NCI-H2029 treated with DMSO at 0.1 percent for 48 hours (cell line): Measurements from ENCODE around the gene DISP3.

Source experiments
- DNase-seq: peaks from one replicate; lab custom pipeline; 2025; lab: John Stamatoyannopoulos, UW

DISP3 gene

DNA sequence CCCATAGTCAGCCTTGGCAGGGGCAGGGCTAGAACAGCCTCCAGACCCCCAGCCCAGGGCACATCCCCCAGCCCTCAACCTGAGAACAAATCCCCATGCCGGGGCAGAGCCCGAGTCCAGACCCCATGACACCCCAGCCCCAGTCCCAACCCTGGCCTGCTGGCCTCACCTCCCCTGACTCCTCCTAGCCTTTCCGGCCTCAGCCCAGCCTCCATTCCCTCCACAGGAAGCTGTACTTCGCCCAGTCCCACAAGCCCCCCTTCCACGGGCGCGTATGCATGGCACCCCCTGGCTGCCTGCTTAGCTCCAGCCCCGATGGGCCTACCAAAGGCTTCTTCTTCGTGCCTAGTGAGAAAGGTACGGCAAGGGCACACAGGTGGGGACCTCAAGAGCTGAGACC lies 50.4 kb downstream of the DISP3 start:
- no peak for DNase-seq

DNA sequence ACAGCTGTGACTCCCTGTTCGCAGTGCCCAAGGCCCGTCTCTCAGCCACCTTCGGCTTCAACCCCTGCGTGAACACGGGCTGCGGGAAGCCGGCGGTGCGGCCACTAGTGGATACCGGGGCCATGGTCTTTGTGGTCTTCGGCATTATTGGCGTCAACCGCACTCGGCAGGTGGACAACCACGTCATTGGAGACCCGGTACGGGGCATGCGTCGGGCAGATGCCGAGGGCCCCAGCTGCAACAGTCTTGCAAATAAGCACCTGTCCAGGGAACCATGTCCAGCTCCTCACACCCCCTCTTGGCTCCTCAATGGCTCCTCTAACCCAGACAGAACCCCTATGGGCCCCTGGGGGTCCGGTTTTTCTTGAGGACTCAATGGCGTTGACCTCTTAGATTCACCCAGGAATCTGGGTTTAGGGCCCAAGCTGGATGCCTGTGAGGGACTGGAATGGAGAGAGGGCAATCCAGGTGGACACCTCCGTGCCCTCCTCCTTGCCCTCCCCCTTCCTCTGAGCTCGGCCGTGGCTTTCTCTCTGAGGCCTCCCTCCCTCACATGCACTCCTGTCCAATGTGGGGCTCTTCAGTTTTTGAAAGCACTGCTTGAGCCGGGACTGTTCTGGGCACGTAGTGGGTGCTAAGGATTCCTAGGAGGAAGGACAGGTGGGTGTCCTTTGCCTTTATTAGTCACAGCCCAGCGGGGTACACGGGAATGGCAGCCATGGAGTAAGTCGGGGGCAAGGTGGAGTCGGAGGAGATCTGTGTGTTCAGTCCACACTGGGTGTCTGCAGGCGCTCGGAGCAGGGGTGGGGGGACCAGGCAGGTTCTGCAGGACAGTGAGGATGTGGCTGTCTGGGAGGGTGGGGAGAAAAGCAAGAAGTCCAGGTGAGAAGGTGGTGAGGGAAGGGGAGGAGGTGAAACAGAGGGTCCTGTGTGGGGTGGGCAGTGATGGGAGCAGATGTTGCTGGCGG lies 51.1 kb downstream of the DISP3 start:
- no peak for DNase-seq

DNA sequence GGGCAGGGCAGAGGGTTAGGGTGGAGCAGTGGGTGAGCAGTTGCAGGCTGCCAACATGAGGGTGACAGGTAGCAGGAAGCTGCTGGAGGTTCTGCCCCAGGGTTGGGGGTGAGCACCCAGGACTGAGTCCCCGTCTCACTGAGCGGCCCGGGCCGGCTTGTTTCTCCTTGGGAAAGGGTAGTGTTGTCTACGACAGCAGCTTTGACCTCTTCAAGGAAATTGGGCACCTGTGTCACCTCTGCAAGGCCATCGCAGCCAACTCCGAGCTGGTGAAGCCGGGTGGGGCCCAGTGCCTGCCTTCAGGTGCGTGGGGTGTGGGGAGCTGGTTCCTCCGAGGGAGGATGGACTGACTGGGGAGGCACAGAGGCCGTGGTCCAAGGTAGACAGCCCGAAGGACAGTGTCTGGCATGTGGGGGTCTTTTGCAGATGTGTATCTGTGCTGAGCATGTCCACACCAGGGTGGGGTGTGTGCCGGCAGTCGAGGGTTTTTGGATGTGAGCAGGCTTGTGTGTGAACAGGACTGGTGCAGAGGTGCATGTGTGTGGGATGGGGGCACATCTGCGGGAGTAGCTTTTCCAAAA lies 51.9 kb downstream of the DISP3 start:
- no peak for DNase-seq

DNA sequence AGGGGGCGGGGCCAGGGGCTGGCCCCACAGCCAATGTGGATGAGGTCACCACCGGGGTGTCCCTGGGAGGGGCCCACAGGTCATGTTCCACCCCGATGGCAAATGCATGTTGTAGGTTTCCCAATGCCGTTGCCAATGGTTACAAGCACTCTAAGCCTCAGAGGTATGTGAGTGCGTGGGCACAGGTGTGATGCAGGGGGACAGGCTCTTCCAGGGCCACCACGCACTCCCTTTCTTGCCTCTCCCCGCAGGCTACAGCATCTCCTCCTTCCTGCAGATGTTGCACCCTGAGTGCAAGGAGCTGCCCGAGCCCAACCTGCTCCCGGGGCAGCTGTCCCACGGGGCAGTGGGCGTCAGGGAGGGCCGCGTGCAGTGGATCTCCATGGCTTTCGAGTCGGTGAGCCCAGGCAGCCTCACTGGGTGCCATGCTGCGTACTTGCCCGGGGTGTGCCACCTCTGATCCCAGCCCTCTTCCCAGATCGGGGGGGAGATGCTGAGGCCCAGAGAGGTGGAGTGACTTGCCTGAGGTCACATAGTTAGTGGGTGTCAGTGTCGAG lies 52.4 kb downstream of the DISP3 start:
- DNase-seq, result no peak

DNA sequence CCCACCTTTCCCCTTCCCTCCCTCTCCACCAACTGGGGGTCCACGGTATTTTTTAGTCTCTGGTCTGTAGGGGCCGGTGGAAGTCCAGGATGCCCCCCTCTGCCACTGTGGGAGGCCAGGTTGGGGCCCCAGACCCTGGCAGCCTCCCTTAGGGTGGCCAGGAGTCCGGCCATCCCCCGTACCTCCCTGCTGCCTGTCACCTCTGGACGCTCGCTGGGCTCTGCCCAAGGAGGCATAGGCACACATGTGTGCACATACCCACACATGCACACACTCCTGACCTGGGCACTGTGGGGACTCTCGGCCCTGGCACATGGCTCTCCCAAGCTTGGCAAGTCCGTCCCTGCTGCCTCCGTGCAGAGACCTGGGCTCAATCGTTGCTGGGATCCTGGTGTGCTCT lies 53.0 kb downstream of the DISP3 start:
- no peak for DNase-seq

DNA sequence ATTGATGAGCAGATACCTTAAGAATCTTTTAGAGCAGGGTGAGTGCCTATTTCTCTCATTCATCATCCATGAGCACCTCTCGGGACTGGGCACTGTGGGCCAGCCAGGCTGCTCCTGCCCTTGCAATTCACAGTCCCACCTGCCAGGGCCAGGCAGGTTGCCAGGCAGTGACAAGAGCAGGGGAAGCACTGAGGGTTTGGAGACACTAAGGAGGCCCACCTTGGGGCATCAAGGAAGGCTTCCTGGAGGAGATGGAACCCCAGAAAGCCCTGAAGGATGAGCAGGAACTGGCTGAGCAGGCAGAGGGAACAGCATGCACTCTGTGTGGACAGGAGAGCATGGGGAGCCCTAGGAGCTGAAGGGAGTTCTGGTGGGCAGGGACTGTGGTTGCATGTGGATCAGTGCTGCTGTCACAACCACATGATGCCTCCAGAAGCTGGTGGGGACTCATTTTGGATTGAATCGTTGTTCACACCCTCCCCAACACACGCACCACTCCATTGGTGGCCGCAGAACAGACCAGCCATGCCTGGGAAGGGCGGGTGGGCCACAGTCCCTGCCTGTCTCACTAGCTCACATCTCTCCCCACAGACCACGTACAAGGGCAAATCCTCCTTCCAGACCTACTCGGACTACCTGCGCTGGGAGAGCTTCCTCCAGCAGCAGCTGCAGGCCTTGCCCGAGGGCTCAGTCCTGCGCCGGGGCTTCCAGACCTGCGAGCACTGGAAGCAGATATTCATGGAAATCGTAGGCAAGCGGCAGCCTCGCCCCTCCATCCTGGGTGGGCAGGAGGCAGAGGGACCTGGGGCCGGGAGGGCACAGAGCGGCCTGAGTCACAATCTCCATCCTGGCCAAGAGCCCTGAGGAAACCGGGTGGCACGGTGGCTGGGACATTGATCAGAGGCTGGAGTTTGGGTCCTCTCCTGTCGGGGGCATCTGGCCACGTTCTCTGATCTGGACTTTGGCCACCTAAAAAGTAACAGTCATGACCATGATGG lies 55.1 kb downstream of the DISP3 start:
- no peak for DNase-seq

DNA sequence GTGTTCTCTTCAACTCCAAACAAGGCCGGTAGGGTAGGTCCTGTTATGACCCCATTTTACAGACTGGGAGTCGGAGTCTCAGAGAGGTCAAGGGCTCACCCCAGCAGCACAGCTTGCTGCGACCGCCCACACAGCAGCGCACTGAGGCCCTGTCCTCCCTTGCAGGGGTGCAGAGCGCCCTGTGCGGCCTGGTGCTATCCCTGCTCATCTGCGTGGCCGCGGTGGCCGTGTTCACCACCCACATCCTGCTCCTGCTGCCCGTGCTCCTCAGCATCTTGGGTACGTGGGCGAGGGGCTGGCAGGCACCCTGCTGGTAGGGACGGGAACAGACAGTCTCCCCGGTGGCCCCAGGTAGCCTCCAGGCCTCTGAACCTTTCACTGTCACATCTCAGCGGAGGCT lies 55.9 kb downstream of the DISP3 start:
- no peak for DNase-seq

DNA sequence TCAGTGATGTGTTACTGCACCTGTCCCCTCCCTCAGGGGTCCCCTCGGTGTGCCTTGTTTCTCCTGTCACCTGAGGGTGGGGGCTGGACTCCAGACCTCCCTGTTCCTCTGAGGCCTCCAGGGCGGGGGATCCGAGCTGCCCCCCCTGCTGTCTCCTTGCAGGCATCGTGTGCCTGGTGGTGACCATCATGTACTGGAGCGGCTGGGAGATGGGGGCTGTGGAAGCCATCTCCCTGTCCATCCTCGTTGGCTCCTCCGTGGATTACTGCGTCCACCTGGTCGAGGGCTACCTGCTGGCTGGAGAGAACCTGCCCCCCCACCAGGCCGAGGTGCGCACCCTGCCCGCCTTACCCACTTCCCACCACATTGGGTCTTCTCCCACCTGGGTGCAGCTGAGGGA lies 56.4 kb downstream of the DISP3 start:
- no peak for DNase-seq

DNA sequence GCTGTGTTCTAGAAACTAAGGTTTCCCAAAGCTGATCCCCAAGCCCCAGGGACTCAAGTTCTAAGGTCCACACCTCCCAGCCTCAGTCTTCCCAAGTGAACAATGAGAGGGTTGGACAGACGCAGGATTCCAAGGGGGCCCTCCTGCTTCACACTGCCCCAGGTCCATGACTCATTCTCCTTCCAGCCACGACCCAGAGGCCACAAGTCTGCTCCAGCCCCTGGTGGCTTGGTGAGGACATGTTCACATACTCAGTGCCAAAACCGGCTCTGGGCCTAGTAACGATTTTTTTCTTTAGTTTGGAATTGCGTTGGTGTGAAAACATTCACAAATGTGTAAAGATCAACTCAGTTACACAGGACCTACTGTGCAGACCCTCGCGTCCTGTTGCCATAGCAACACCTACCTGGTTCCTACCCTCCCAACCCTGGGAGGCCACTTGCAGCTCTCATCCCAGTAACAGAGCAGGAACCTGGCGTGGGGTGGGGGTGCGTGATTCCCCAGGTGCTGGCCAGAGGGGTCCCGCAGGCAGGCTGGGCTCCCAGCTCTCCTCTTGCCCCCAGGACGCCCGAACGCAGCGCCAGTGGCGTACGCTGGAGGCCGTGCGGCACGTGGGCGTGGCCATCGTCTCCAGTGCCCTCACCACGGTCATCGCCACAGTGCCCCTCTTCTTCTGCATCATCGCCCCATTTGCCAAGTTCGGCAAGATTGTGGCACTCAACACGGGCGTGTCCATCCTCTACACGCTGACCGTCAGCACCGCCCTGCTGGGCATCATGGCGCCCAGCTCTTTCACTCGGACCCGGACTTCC lies 57.0 kb downstream of the DISP3 start:
- DNase-seq, result no peak

DNA sequence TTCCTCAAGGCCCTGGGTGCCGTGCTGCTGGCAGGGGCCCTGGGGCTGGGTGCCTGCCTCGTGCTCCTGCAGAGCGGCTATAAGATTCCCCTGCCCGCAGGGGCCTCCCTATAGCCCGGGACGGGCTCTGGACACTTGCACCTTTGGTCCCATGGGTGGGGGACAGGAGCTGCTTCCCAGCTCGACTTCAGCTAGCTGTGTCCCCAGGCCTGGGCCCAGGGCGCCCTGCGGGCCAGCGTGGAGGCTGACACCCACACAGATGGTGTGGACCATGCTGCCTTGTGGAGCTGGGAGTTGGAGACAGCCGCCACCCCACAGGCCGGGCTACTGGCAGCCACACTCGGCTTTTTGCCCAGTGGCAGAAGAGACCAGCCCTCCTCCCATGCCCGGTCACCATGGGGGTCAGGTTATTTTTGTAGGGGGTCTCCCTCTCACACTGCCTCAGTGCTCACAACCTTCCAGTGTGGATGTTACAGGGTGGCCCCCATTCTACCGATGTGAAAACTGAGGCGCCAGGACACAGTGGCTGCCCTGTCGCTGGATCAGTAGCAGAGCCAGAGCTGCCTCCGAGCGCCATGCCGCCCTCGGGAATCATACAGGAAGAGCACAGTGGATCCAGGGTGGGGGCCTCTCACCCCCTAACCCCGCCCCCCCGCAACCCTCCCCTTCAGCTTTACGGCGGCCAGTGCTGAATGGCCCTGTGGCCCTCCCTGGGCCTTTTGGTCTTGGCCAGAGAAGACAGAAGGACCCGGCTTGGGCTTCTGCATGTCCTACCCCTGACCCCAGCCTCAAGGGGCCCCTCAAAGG lies 57.8 kb downstream of the DISP3 start:
- DNase-seq, result no peak

DNA sequence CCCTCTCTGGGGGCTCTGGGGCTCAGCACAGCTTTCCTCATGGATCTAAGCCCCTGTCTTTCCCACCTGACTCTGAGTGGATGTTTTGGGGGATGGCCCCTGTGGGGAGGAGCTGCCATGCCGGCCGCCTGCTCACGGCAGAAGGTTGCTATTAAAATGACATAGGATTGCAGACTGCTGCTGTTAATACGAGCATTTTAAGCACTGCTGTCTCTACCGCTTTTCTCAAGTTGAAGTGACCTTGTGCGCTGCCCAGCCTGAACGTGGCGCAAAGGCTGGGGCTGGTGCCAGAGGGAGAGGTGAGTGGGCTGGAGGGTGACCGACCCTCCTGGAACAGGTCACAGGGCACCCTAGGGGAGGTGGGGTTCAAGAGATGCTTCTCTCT lies 58.4 kb downstream of the DISP3 start:
- DNase-seq, result no peak

DNA sequence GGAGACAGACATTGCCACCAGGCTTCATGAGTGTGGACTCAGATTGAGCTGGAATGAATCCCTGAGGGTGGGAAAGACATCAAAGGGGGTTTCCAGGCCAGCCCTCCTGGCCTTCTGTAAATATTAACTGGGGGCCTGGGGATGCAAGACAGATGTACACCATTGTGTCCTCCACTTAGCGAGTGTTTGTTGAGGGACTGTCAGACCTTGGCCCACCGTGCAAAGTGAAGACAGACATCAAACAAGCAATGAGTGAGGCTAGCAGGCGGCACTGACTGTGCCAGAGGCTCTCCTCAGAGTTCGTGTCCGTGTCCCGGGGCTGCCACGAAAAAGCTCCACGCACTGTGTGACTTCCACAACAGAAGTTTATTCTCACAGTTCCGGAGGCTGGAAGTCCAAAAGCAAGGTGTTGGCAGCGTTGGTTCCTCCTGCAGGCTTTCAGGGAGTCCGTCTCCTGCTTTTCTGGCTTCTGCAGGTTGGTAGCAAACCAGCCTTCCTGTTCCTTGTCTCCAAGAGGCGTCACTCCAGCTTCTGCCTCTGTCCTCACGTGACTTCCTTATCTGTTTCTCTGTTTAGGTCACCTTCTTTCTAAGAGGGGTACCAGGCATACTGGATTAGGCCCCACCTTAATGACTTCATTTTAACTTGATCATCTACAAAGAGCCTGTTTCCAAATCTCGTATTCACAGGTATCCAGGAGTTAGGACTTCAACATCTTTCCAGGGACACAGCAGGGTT lies 59.1 kb downstream of the DISP3 start:
- DNase-seq, result no peak

DNA sequence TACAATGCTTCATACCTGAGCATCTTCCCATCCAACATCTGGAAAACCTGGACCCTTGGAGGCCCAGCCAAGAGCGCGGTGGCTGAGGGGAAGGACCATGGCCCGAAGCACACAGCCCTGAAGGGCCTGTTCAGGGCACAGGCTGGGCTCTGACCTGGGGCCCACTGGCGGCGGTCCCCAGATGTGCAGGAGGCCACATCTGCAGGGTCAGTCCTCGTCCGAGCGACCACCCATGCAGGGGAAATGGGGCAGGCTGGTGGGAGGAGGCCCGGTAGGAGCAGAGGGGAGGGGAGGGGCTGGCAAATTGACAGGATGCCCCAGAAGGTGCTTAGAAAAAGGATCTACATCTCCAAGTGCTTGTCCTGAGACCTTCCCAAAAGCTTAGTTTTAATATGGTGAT lies 59.9 kb downstream of the DISP3 start:
- DNase-seq, result no peak

DNA sequence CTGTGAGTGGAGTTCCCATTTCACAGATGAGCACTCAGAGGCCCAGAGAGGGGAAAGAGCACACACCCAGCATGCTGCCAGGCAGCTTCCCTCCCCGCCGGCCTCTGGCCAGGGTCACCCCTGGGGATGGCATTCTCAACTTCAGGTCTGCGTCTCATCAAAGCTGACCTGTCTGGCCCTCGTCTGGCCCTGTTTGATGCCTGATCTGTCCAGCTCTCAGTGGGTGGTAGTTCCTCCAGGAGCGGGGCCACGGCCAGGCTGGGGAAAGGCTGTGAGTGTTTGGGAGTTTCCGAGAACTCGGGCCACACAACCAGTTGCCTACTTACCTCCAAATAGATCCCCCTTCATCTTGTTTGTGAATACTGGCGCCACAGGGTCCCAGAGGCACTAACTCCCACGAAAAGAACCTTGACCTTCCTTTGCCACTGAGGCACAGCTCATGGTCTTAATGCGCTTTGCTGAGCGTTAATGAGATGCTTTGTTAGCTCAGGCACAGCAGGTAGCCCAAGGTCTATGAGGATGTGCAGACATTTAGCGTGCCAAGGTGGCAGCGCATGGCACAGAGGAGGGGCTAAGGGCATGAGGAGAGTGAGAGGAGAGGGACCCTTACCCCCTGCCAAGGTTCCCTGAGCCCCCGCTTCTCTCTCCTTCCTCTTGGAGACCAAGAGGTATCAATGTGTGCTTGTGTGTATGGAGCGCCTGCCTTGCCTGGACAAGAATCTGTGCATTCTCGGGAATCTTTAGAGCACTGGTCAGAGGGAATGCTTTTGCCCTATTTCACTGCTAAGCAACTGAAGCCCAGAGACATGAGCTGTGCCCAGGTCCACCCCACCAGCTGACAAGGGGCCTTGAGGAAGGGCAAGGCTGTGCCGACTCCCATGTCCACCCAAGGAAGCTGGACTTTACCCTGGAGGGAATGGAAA lies 61.2 kb downstream of the DISP3 start:
- no peak for DNase-seq

DNA sequence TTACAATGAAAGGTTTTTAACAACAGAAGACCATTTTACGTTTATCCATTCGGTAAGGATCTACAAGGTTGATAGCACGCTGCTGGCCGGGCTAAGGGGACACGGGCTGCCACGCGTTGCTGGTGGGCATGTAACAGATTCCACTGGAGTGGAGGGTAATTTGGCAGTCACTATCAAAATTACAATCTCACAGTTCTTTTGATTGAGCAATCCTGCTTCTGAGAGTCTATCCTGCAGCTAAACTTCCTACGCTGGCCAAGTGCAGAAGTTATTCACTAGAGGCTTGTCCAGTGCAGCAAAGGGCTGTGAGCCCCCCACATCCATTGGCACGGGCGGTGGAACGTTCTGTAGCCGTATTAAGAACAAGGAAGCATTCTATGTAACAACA lies 61.8 kb downstream of the DISP3 start:
- DNase-seq, result no peak

DNA sequence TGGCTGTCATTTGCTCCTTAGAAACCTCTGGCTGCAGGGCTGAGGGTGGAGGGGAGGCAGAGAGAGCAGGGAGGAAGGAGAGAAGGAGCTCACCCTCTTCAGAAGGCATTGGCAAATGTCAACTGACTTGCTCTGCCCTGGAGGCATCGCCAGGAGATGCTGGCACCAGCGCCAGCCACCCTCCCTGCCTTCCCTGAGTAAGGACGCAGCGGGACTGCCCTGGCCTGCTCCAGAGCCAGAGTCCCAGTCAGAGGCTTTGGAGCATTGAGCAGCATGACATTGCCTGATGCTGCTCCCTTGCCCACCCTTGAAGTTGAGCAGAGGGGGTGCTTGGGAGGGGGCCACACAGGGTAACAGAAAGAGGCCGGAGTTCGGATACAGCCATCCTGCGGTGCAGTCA lies 62.3 kb downstream of the DISP3 start:
- DNase-seq, result no peak

DNA sequence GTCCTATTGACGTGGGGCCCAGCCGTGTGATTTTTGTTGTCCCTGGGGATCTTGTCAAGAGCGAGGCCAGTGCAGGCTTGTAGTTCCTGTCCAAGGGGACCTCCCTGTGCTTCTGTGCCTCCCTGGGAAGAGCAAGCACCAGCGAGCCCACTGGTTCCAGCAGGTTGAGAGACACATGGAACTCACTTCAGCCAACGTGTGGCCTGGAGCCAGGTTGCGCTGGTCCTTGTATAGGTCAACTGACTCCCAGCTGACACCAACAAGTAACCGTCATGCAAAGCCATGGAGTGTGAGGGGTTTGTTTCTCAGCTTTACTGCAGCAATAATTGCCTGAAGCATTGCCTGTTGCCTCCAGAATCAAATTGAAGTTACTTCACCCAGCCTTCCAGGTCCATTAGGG lies 63.0 kb downstream of the DISP3 start:
- DNase-seq, result no peak

DNA sequence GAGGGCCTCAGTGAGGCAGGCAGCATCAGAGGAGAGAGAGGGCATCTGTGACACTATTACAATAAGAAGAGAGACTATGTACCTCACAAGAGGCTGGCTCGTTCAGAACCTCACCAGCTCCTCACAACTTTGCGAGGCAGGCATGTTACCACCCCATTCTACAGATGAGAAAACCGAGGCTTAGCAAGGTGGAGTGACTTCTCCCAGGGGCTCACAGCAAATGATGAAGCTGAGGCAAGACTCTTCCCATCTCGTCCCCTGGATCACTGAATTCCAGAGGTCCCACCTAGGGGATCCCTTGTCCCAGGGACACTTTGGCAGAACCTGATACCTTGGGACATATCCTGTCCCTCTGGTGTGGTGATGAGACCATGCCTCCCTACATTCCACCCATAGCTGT lies 64.4 kb downstream of the DISP3 start:
- no peak for DNase-seq

DNA sequence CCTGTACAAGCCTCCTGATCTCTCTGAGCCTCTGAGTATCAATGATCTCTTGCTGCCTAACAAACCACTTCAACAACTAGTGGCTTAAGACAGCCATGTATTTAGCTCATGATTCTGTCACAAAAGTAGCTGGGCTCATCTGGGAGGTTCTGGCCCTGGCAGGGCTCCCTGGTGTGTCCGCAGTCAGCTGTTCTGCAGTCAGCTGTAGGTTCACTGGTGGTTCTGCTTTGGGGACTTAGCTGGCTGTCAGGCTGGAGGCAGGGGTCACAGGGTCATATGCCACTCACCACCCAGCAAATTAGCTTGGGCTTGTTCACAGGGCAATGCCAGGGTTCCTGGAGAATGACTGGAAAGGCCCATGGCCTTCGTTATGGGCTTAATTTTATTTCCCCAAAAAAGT lies 64.8 kb downstream of the DISP3 start:
- no peak for DNase-seq
